ENCODE measurements around the gene GLDC.

DNA sequence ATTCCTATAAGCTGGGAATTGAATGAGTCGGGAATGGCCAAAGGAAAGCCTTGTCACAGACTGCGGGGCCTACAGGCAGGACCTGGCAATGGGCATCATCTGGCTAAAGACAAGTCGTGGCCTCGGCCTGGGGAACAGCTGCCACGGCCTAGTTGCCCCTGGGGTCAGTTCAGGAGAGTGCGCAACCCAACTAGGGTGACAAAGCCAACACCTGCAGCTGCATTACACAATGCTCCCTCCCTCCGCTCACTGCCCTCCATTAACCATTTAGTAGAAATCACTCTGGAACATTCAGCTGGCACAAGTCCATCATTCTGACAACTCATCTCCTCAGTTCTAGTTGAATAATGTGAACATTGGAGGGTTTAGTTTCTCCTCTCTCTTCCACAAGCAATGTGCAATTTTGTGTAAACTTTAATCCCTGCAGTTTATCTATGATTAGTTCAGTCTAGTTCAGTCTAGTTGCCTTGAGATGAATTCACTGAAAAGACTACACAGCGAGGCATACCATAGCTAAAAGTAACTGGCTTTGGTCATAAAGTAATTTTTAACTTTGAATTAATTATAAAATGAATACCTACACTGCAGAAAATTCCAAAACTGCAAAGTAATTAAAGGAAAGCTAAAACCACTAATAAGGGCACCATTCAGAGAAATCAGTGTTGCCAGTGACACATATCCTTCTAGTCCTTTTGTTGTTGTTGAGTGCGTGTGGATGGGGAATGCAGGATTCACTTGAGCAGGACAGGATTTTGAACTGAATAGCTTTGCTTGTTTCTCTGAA is 5.1 kb downstream of the GLDC start:
- TF ChIP-seq POLR2A (IDR thresholded peaks at IDR 0.05), result no peak
- TF ChIP-seq, protein P1, sequence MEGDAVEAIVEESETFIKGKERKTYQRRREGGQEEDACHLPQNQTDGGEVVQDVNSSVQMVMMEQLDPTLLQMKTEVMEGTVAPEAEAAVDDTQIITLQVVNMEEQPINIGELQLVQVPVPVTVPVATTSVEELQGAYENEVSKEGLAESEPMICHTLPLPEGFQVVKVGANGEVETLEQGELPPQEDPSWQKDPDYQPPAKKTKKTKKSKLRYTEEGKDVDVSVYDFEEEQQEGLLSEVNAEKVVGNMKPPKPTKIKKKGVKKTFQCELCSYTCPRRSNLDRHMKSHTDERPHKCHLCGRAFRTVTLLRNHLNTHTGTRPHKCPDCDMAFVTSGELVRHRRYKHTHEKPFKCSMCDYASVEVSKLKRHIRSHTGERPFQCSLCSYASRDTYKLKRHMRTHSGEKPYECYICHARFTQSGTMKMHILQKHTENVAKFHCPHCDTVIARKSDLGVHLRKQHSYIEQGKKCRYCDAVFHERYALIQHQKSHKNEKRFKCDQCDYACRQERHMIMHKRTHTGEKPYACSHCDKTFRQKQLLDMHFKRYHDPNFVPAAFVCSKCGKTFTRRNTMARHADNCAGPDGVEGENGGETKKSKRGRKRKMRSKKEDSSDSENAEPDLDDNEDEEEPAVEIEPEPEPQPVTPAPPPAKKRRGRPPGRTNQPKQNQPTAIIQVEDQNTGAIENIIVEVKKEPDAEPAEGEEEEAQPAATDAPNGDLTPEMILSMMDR (IDR thresholded peaks at IDR 0.05), result no peak

Data from body of pancreas (tissue), 4 donors.